Hepatocyte (in vitro differentiated cells): Measurements from ENCODE around the gene EMILIN1. TPM values are rescaled to one million over a fixed set of nuclear protein-coding genes. Genes with fewer than 3 reads are reported as not detected.

Experiments used
- DNase-seq: peaks from one replicate; pipeline ENCODE4 v3.0.0-alpha.2; 2016; ENCODE audit warnings: low spot score
- H2AFZ ChIP-seq: fragments of 200-600 bp; sonication (generic); 2 replicates; pipeline ENCODE4 v1.6.0; 2016; ENCODE audit warnings: antibody characterized with exemption, mild to moderate bottlenecking
- H3K27ac ChIP-seq: fragments of 200-600 bp; sonication (generic); 2 replicates; pipeline ENCODE4 v1.5.1; 2016; ENCODE audit warnings: mild to moderate bottlenecking
- H3K27me3 ChIP-seq: fragments of 200-600 bp; sonication (generic); 2 replicates; pipeline ENCODE4 v1.6.1; 2016
- H3K36me3 ChIP-seq: fragments of 200-600 bp; sonication (generic); replicated peaks from 2 replicates; pipeline ENCODE4 v1.5.1; 2016; ENCODE audit warnings: low read depth; ENCODE audit not compliant: insufficient read depth
- H3K4me1 ChIP-seq: fragments of 200-600 bp; sonication (generic); 2 replicates; pipeline ENCODE4 v1.5.1; 2016; ENCODE audit warnings: mild to moderate bottlenecking, moderate library complexity; ENCODE audit not compliant: insufficient read depth
- H3K4me2 ChIP-seq: fragments of 200-600 bp; sonication (generic); 2 replicates; pipeline ENCODE4 v1.6.0; 2016
- H3K4me3 ChIP-seq: fragments of 200-600 bp; sonication (generic); 2 replicates; pipeline ENCODE4 v1.5.1; 2016; ENCODE audit warnings: mild to moderate bottlenecking
- H3K79me2 ChIP-seq: fragments of 200-600 bp; sonication (generic); 2 replicates; pipeline ENCODE4 v1.6.0; 2017; ENCODE audit warnings: mild to moderate bottlenecking
- H3K9me2 ChIP-seq: fragments of 200-600 bp; sonication (generic); replicated peaks from 2 replicates; pipeline ENCODE4 v1.6.0; 2017; ENCODE audit warnings: mild to moderate bottlenecking; ENCODE audit not compliant: insufficient read depth
- H3K9me3 ChIP-seq: fragments of 200-600 bp; sonication (generic); 2 replicates; pipeline ENCODE4 v1.5.1; 2016; ENCODE audit warnings: low read depth, mild to moderate bottlenecking
- H4K20me1 ChIP-seq: fragments of 200-600 bp; sonication (generic); 2 replicates; pipeline ENCODE4 v1.6.0; 2016; ENCODE audit warnings: mild to moderate bottlenecking; ENCODE audit not compliant: insufficient read depth, poor library complexity, severe bottlenecking
- CTCF ChIP-seq: fragments of 200-600 bp; sonication (generic); IDR thresholded peaks from 2 replicates; pipeline ENCODE4 v1.5.1; 2016; ENCODE audit warnings: antibody characterized with exemption, mild to moderate bottlenecking; ENCODE audit not compliant: poor library complexity
- EZH2 ChIP-seq: fragments of 200-600 bp; sonication (generic); IDR thresholded peaks from 2 replicates; pipeline ENCODE4 v1.6.1; 2016; ENCODE audit warnings: antibody characterized with exemption, mild to moderate bottlenecking, borderline replicate concordance
- EZH2phosphoT487 ChIP-seq: fragments of 200-600 bp; sonication (generic); IDR thresholded peaks from one replicate; pipeline ENCODE4 v1.6.1; 2018; ENCODE audit warnings: antibody characterized with exemption, mild to moderate bottlenecking, low read depth, moderate library complexity; ENCODE audit not compliant: unreplicated experiment, severe bottlenecking
- WGBS: methylation state at CpG from one replicate; pipeline ENCODE4 v1.1.6; 2016; ENCODE audit warnings: low lambda C conversion rate; ENCODE audit errors: missing lambda C conversion rate; 5-methylcytosine and 5-hydroxymethylcytosine counted together
- polyA plus RNA-seq: library from polyadenylated mRNA; unstranded; fragments of >200 nt; fragmentation: Nextera tagmentation; extraction: Ambion mirVana; gene quantifications from 2 replicates; pipeline ENCODE4 v1.2.1, GENCODE V29; 2016
- total RNA-seq: library from RNA; depleted of rRNA; stranded (reverse); fragments of >200 nt; gene quantifications from 2 replicates; pipeline ENCODE4 v1.2.3, GENCODE V29; 2014

Gene EMILIN1
- total and polyA plus RNA-seq, 2 experiments from 2014 or later: 80.8 to 109 TPM

- Histone ChIP-seq H3K4me1 (peaks cover 24% of the 10 kb centered on the region), H3K9me3 (no peaks in the 10 kb centered on the region), H3K36me3 (no peaks in the 10 kb centered on the region), H3K27me3 (no peaks in the 10 kb centered on the region), H3K27ac (no peak overlapping the region), H4K20me1 (no peaks in the 10 kb centered on the region), H2AFZ (no peak overlapping the region), H3K4me3 (no peak overlapping the region), H3K4me2 (no peak overlapping the region), H3K9me2 (no peaks in the 10 kb centered on the region), H3K79me2 (no peaks in the 10 kb centered on the region)
- no peak for TF ChIP-seq EZH2
- TF ChIP-seq CTCF: no peak
- no peak for TF ChIP-seq EZH2phosphoT487
- 92% methylated on average over 14 of the region's 14 CpGs for WGBS
- no peak for DNase-seq
Measured at GRCh38 chr2:27097341-27097740, 18.9 kb downstream of the EMILIN1 start.

GRCh38 chr2:27099334-27099955 is 21.0 kb downstream of the EMILIN1 start:
- H3K27ac ChIP-seq: no peak overlapping the region
- WGBS: 95% methylated on average over 19 of the region's 19 CpGs
- no peak for TF ChIP-seq CTCF
- no peak overlapping the region for H3K4me3 ChIP-seq
- no peaks in the 10 kb centered on the region for H3K9me2 ChIP-seq
- no peaks in the 10 kb centered on the region for H4K20me1 ChIP-seq
- H3K36me3 ChIP-seq: no peaks in the 10 kb centered on the region
- no peaks in the 10 kb centered on the region for H3K79me2 ChIP-seq
- H3K9me3 ChIP-seq: no peaks in the 10 kb centered on the region
- peaks cover 8% of the 10 kb centered on the region for H3K4me1 ChIP-seq
- H2AFZ ChIP-seq: no peak overlapping the region
- no peak for DNase-seq
- H3K27me3 ChIP-seq: no peaks in the 10 kb centered on the region
- no peak overlapping the region for H3K4me2 ChIP-seq

DNA sequence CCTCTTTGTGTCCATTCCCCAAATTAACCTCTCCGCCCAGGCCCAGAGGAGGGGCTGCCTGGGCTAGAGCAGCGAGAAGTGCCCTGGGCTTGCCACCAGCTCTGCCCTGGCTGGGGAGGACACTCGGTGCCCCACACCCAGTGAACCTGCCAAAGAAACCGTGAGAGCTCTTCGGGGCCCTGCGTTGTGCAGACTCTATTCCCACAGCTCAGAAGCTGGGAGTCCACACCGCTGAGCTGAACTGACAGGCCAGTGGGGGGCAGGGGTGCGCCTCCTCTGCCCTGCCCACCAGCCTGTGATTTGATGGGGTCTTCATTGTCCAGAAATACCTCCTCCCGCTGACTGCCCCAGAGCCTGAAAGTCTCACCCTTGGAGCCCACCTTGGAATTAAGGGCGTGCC is 21.6 kb downstream of the EMILIN1 start:
- H3K79me2 ChIP-seq: no peaks in the 10 kb centered on the region
- H3K27ac ChIP-seq: no peak overlapping the region
- no peaks in the 10 kb centered on the region for H3K27me3 ChIP-seq
- H3K9me3 ChIP-seq: no peaks in the 10 kb centered on the region
- H3K4me1 ChIP-seq: peaks cover 8% of the 10 kb centered on the region
- H3K36me3 ChIP-seq: no peaks in the 10 kb centered on the region
- 85% methylated on average over 9 of the region's 10 CpGs for WGBS
- H4K20me1 ChIP-seq: no peaks in the 10 kb centered on the region
- H3K4me3 ChIP-seq: no peak overlapping the region
- no peak for DNase-seq
- no peak for TF ChIP-seq EZH2
- TF ChIP-seq CTCF: no peak
- no peak for TF ChIP-seq EZH2phosphoT487
- H3K9me2 ChIP-seq: no peaks in the 10 kb centered on the region
- no peak overlapping the region for H2AFZ ChIP-seq
- H3K4me2 ChIP-seq: no peak overlapping the region

GRCh38 chr2:27102329-27102728 is 23.9 kb downstream of the EMILIN1 start:
- no peak for DNase-seq
- 76% methylated on average over 5 of the region's 5 CpGs for WGBS
- Histone ChIP-seq H3K27me3 (no peaks in the 10 kb centered on the region), H3K9me2 (no peaks in the 10 kb centered on the region), H3K4me3 (no peak overlapping the region), H3K9me3 (no peaks in the 10 kb centered on the region), H4K20me1 (no peaks in the 10 kb centered on the region), H3K27ac (no peak overlapping the region), H3K4me1 (no peaks in the 10 kb centered on the region), H3K4me2 (no peak overlapping the region), H3K36me3 (no peaks in the 10 kb centered on the region), H2AFZ (no peak overlapping the region), H3K79me2 (no peaks in the 10 kb centered on the region)
- TF ChIP-seq EZH2phosphoT487 (no peak), CTCF (no peak), EZH2 (no peak)
